K562 (cell line): ENCODE results near the gene C4A. TPM values are rescaled to one million over a fixed set of nuclear protein-coding genes. Genes with fewer than 3 reads are reported as not detected.

Experiments used
- BCL6 ChIP-seq: fragments of 250-450 bp; sonication (Bioruptor Pico); IDR thresholded peaks from 2 replicates; pipeline ENCODE4 v1.4.0; 2020
- DMBX1 ChIP-seq: fragments of 250-450 bp; sonication (Bioruptor Pico); IDR thresholded peaks from 2 replicates; pipeline ENCODE4 v1.8.0; 2022; ENCODE audit warnings: inconsistent platforms, mild to moderate bottlenecking, moderate library complexity, borderline replicate concordance
- ESRRA ChIP-seq: fragments of 450-650 bp; IDR thresholded peaks from 2 replicates; pipeline ENCODE4 v1.6.1; 2014; ENCODE audit warnings: low read depth, mild to moderate bottlenecking, moderate library complexity, borderline replicate concordance
- GABPB2 ChIP-seq: fragments of 250-450 bp; sonication (Bioruptor Pico); conservative IDR thresholded peaks from 2 replicates; pipeline ENCODE4 v1.5.1; 2021; ENCODE audit warnings: mild to moderate bottlenecking
- GTF3C2 ChIP-seq: IDR thresholded peaks from 3 replicates; pipeline ENCODE4 v1.6.1; 2011; ENCODE audit warnings: borderline replicate concordance, mild to moderate bottlenecking, moderate library complexity; ENCODE audit not compliant: insufficient read length; ENCODE audit errors: extremely low read depth
- HDAC3 ChIP-seq: fragments of 450-650 bp; IDR thresholded peaks from 2 replicates; pipeline ENCODE4 v1.6.1; 2018; ENCODE audit warnings: borderline replicate concordance, mild to moderate bottlenecking, moderate library complexity; ENCODE audit not compliant: partially characterized antibody
- HMGXB4 ChIP-seq: sonication (generic); formaldehyde crosslinking; IDR thresholded peaks from 2 replicates; pipeline ENCODE4 v1.8.1; 2023; ENCODE audit warnings: mild to moderate bottlenecking, missing genetic modification reagents
- MEF2A ChIP-seq: IDR thresholded peaks from 2 replicates; pipeline ENCODE4 v1.6.1; 2011; ENCODE audit warnings: low read depth, mild to moderate bottlenecking, low read length, moderate library complexity; ENCODE audit not compliant: control insufficient read depth
- MITF ChIP-seq: IDR thresholded peaks from 2 replicates; pipeline ENCODE4 v1.6.1; 2014; ENCODE audit warnings: antibody characterized with exemption
- NR2C2 ChIP-seq, 2 experiments: fragments of 200-800 bp in 1 of 2; sonication (Bioruptor generic) in 1 of 2; sonication (generic) in 1 of 2; formaldehyde crosslinking in 1 of 2; IDR thresholded peaks; 2 replicates each; pipeline versions ENCODE4 v1.6.1 to v1.8.0; 2016 to 2022; ENCODE audit warnings: mild to moderate bottlenecking in 1 of 2, missing compliant biosample characterization in 1 of 2, missing genetic modification characterization in 1 of 2, missing genetic modification reagents in 1 of 2
- POLR3G ChIP-seq: IDR thresholded peaks from 2 replicates; pipeline ENCODE4 v1.6.1; 2011; ENCODE audit not compliant: insufficient read length, insufficient replicate concordance; ENCODE audit errors: extremely low read depth
- PRDM10 ChIP-seq: fragments of 450-650 bp; IDR thresholded peaks from 2 replicates; pipeline ENCODE4 v1.6.1; 2018; ENCODE audit not compliant: partially characterized antibody
- SMARCB1 ChIP-seq: IDR thresholded peaks from 2 replicates; pipeline ENCODE4 v1.6.1; 2011; ENCODE audit warnings: improper control_type of control experiment, low read depth; ENCODE audit not compliant: insufficient read length
- ZC3H4 ChIP-seq: sonication (generic); formaldehyde crosslinking; IDR thresholded peaks from 2 replicates; pipeline ENCODE4 v1.9.0; 2021; ENCODE audit warnings: missing genetic modification reagents, borderline replicate concordance
- polyA plus RNA-seq, 8 experiments: library from polyadenylated mRNA; depleted of rRNA in 4 of 8; stranded (reverse) in 5 of 8; unstranded in 3 of 8; fragments of >200 nt; fragmentation: Nextera tagmentation in 2 of 8; fragmentation: Illumina TruSeq in 1 of 8; extraction: Ambion mirVana in 2 of 8; extraction: Trizol in 1 of 8; gene quantifications; 2 replicates each; pipeline versions ENCODE4 v1.2.1 to v1.2.3, GENCODE V29; 2011 to 2014; ENCODE audit warnings: inconsistent platforms in 1 of 8, missing spikeins in 1 of 8
- total RNA-seq, 7 experiments: library from RNA; depleted of rRNA in 6 of 7; stranded (reverse); fragments of >200 nt in 6 of 7; fragmentation: Illumina TruSeq in 2 of 7; extraction: Trizol in 2 of 7; gene quantifications; 2 replicates each; pipeline versions ENCODE4 v1.2.1 to v1.2.3, GENCODE V29; 2011 to 2021; ENCODE audit warnings: low replicate concordance in 1 of 7

Gene C4A
- total and polyA plus RNA-seq, 9 of the 15 experiments (the other 6 are each of a cell fraction or from before 2014, with no cell fraction given): 0.27 to 7.6 (median 5.0) TPM

- TF ChIP-seq GTF3C2 (no peak), ESRRA (peak; percentile 84), SMARCB1 (no peak), ZC3H4 (no peak), BCL6 (peak; percentile 85), DMBX1 (CRISPR knock-in tag) (peak; percentile 95), HMGXB4 (no peak; the same call in 1 of the 2 replicates), HDAC3 (no peak), GABPB2 (CRISPR knock-in tag) (no peak), POLR3G (no peak), MEF2A (no peak), MITF (no peak), PRDM10 (peak; percentile 47), NR2C2 (CRISPR knock-in tag; IDR thresholded peaks at IDR 0.05) (peak; percentile 100), NR2C2 (tag; IDR thresholded peaks at IDR 0.05) (peak; percentile 100)
Observed at GRCh38 chr6:31958741-31959739, 22.8 kb upstream of the C4A start, which contains the start of the genes NELFE and SKIC2 (continued).
